GM18505 (cell line): ENCODE results near the gene INTS13.
"Not testable (repeated sequence)": the region's sequence is repeated elsewhere in the genome, so short reads cannot be mapped to it uniquely, and the experiment has no call there.

ENCODE experiments used
- ATAC-seq: cut with Tn5 transposase; IDR thresholded peaks from one replicate; pipeline ENCODE4 v1.9.1; 2021; ENCODE audit not compliant: unreplicated experiment
- POLR2A ChIP-seq: IDR thresholded peaks from 4 replicates; pipeline ENCODE4 v1.6.1; 2011; ENCODE audit warnings: borderline replicate concordance; ENCODE audit not compliant: insufficient read depth, insufficient read length; ENCODE audit errors: extremely low read depth

INTS13 gene

GRCh38 chr12:26870491-26871419 lies 67.0 kb downstream of the INTS13 start:
- no peak for ATAC-seq

DNA sequence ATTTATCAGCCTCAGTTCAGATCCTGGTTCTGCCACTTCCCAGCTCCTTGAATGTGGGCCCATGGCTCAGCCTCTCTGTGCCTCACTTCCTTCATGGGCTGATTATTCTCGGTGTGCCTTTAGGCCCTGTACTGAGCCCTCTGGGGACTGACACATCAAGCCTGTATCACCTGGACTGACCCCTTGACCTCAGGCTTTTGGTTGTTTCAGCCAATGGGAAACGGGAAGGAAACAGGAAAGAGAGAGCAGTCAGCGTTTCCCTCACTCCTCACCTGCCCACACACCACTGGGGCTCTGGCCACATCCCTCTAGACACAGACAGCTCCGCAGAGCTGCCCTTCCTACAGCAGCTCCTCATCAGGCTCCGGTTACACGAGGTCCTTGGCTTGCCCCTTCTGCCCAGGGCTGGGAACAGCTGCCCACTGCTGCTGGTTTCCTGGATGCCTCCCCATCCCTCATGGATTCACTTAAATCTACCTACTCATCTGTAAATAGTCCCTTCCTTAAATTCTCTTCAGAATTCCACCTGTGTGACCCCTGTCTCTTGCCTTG lies 67.8 kb downstream of the INTS13 start:
- ATAC-seq = no peak
- TF ChIP-seq POLR2A = no peak

More at GRCh38 chr12:26870491-26871419, 67.0 kb downstream of the INTS13 start:
- TF ChIP-seq POLR2A = no peak

DNA sequence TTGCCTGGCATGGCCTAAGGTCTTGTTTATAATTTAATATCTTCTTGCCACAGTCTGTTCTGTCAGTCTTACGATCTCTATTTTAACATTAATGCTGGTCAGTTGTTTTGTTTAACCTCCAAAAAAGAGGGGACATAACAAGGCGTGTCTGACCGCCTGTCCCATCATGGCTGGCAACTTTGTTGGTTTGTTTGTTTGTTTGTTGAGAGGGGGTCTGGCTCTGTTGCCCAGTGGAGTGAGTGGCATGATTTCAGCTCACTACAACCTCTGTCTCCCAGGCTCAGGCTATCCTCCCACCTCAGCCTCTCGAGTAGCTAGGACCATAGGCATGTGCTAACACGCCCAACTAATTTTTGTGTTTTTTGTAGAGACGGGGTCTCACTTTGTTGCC lies 68.7 kb downstream of the INTS13 start:
- no peak for ATAC-seq

DNA sequence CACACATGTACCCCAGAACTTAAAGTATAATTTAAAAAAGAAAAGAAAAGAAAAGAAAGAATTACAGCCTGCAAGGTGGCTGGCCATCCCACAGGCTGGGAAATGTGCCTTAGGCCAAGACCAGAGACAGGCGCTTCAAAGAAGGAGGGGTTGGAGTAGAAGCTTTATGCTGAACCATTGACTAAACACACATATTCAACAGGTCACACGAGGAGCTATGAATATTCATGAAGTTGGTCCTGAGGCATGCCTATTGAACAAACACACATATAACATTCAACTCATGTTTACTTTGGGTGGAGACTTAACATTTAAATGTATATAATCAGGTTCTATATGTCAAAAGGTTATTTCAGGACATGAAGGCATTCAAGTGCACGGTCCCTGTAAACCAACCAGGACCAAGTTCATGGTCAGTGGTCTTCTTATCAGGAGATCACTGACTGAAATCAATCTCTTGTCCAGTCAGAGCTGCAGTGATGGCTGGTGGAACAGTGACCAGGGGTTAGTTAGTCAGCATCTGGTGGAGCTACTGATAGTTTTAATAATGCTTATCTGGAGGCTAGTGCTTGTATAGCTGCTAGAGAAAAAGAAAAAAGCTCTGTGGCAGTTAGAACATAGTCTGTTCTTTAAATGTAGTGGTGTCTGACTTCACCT lies 69.2 kb downstream of the INTS13 start:
- no peak for TF ChIP-seq POLR2A
- no peak for ATAC-seq

More for the DNA sequence above, 68.7 kb downstream of the INTS13 start:
- TF ChIP-seq POLR2A = no peak

- ATAC-seq = no peak
- TF ChIP-seq POLR2A = no peak
Measured at GRCh38 chr12:26867080-26867479, 70.7 kb downstream of the INTS13 start.

DNA sequence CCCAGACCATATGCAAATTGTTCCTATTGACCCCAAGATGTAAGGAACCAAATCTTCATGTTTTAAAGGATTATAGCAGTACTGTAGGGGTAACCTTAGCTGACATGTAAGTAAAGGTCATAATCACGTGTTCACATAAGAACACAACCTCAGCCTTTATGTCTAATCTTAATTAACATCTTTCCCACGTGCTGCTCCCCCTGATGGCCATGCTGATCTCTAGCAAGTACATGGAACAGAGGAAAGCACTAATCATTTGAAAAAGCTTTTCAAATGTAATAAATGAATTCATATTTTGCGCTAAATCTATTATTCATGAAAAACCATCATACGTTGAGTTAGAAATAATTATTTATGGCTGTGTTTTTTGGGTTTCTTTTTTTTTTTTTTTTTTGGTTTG lies 74.3 kb downstream of the INTS13 start:
- no peak for ATAC-seq
- TF ChIP-seq POLR2A = no peak

DNA sequence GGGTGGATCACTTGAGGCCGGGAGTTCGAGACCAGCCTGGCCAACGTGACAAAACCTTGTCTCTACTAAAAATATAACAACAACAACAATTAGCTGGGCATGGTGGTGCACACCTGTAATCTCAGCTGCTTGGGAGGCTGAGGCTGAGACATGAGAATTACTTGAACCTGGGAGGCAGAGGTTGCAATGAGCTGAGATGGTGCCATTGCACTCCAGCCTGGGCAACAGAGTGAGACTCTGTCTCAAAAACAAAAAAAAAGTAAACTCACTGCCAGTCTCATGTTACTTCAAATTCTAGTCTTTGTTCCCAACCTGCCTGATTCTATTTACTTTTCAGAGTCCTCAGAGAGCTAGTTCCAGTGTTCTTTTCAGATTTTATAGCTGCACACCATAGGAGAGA lies 75.0 kb downstream of the INTS13 start:
- not testable (repeated sequence) for ATAC-seq

GRCh38 chr12:26861690-26862089 lies 76.1 kb downstream of the INTS13 start:
- TF ChIP-seq POLR2A = no peak

GRCh38 chr12:26857465-26858176 lies 80.2 kb downstream of the INTS13 start:
- no peak for ATAC-seq
- no peak for TF ChIP-seq POLR2A

More at GRCh38 chr12:26861690-26862089, 76.1 kb downstream of the INTS13 start:
- ATAC-seq = no peak

- no peak for ATAC-seq
- TF ChIP-seq POLR2A = no peak
Measured at GRCh38 chr12:26855337-26855736, 82.4 kb downstream of the INTS13 start.
